GM08714 (cell line): Measurements from ENCODE around the gene ZBTB6.
"Not testable (repeated sequence)": the region's sequence is repeated elsewhere in the genome, so short reads cannot be mapped to it uniquely, and the experiment has no call there.

Experiments
- H3K4me3 ChIP-seq: fragments of 200-500 bp; sonication (Bioruptor generic); 2 replicates; pipeline ENCODE4 v1.5.1; 2014; ENCODE audit warnings: mild to moderate bottlenecking, low read length, inconsistent platforms
- ZNF274 ChIP-seq: IDR thresholded peaks from 2 replicates; pipeline ENCODE4 v1.6.1; 2012; ENCODE audit warnings: mild to moderate bottlenecking, low read depth, low read length

Gene ZBTB6

GRCh38 chr9:122940454-122940748 lies 27.3 kb upstream of the ZBTB6 start:
- no peak for TF ChIP-seq ZNF274
- peak overlapping the region; percentile 51; the same call in 1 of the 2 replicates for H3K4me3 ChIP-seq

DNA sequence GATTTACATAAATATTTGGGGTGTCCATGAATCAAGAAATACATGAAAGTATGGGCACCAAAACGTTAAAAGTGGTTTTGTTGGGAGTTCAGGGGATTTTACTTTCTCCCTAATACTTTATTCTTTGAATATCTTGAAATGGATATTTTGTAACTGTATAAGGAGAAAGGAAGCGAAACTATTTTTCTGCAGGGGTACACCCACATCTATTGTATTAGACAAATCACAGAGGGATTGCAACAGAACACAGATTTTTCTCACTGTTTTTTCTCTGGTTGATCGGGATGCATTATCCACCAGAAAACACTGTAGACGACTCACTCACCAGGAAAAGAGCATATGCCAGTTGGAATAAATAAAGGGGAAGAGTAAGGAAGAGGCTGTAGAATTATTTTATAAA lies 26.5 kb upstream of the ZBTB6 start:
- no peak overlapping the region for H3K4me3 ChIP-seq
- TF ChIP-seq ZNF274 = no peak

DNA sequence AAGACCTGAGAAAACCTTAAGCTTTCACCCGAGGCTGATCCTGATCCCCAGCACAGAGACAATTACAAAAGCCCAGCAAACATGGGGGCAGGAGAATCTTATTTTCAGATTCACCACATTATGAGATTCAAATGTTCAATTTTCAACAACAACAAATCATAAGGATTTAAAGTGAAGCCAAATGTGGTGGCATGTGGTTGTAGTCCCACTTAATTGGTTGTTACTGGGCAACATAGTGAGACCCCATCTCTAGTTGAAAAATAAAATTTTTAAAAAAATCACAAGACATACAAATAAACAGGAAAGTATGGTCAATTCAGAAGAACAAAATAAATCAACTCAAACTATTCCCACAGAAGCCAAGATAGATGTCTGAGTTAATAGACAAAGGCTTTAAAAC lies 23.8 kb upstream of the ZBTB6 start:
- no peak for TF ChIP-seq ZNF274
- no peak overlapping the region for H3K4me3 ChIP-seq

DNA sequence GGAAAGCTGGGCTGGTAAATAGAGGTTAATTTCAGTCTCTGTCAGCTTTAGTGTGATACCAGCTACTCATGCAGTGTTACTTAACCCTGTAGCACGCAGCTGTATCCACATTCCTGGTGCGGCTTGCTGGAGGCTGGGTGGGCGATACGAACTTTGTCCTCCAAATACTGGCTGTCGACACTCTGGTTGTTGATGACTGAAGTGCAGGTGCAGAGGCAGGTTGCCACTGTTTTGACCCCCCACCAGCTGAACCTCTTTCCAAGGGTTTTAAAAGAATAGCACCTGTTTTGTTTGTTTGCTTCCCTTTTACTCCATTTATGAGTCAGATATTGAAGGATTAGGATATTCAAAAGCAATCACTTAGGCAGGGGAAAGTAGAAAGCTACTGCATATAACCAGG lies 23.3 kb upstream of the ZBTB6 start:
- H3K4me3 ChIP-seq = no peak overlapping the region

DNA sequence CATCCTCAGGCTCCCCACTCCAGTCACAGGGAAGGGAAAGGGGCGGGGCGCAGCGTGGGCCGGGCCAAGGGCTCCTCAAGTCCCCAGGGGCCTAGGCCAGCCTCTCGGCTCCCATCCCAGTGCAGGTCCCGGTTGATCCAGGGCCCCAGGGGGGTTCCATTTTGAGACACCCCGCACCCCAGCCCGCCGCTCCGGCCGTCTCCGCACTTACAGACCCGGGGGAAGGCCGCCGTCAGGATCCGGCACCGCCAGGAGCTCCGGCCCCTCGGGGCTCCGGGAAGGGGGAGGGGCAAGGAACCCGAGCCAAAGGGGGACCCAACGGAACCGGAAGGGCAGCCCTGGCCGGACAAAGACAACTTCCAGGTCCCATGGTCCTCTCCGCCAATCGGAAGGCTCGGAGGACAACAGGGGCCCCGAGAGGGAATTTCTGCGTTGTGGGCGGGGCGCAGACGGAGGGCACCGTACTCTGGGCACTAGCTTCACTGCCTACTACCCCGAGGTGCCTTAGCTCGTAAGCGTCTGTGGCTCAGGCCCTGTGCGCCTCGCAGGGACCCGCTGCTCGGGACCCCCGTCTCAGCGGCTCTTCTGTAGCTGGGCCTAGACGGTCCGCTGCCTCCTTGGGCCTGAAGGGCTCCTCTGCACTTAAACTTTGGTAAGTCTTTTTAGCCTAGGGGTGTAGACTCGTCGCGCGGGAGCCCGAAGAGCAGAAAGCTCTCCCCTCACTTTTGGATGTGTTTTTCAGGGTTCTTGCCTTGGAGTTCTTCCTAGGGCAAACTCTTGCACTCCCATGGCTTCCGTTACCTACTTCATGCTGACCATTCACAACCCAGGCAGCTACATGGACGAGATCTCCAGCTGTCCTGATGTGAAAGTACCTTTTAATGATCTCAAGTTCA lies 18.4 kb upstream of the ZBTB6 start, which contains the start of gene ZBTB26:
Gene ZBTB26, minus strand, starts transcription at position 287 of the 896 bp plus-strand sequence. CDS start 11,578 bp downstream, outside the sequence.
- peak within 1 kb of the TSS; percentile 86 for H3K4me3 ChIP-seq
- no peak for TF ChIP-seq ZNF274

More for the DNA sequence above, 23.3 kb upstream of the ZBTB6 start:
- TF ChIP-seq ZNF274 = no peak

- peak overlapping the region; percentile 86 for H3K4me3 ChIP-seq
- no peak for TF ChIP-seq ZNF274
Observed at GRCh38 chr9:122930541-122931225, 17.6 kb upstream of the ZBTB6 start.

- no peak for TF ChIP-seq ZNF274
- H3K4me3 ChIP-seq = no peak overlapping the region
Observed at GRCh38 chr9:122929796-122930354, 16.8 kb upstream of the ZBTB6 start.

GRCh38 chr9:122923947-122924346 lies 10.8 kb upstream of the ZBTB6 start:
- no peak for TF ChIP-seq ZNF274
- no peak overlapping the region for H3K4me3 ChIP-seq

GRCh38 chr9:122922713-122923112 lies 9.6 kb upstream of the ZBTB6 start:
- TF ChIP-seq ZNF274 = no peak
- H3K4me3 ChIP-seq = no peak overlapping the region

DNA sequence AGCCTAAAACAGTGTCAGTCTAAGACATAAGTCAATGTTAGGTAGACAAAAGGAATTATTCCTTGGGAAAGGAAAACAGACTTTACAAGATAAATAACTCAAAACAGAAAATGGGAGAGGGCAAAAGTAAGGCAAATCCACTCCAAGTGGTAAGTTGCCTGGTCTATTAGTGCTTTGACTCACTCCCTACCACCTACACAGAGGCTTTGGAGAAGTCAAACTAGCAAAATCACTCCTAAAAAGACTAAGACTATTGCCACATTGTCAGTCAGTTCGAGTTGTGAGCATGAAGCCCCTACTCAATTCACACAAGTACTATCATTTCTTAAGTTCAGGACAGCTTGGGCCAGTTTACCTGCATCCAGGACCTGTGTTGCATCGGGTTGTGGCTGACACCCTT lies 5.2 kb upstream of the ZBTB6 start:
- no peak overlapping the region for H3K4me3 ChIP-seq
- TF ChIP-seq ZNF274 = no peak

DNA sequence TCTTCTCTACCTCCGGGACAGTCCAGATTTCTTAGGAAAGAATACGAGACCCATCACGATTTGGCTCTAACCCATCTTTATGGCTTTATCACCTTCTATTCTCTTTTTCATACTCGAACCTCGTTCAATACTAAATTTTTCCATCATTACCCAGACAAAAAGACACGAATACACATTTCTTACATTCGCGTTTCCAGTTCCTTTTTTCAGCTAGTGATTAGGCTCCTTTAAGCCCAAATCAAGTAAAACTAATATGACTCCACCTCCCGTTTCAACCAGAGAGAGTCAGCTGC lies 506 bp downstream of the ZBTB6 start:
- TF ChIP-seq ZNF274 = no peak

GRCh38 chr9:122906122-122906521 lies 7.0 kb downstream of the ZBTB6 start:
- H3K4me3 ChIP-seq = not testable (repeated sequence)

More for the DNA sequence above, 506 bp downstream of the ZBTB6 start:
- peak overlapping the region; percentile 64 for H3K4me3 ChIP-seq

- H3K4me3 ChIP-seq = peak within 1 kb of the TSS; percentile 94
- TF ChIP-seq ZNF274 = no peak
Observed at GRCh38 chr9:122904823-122905710, 8.1 kb downstream of the ZBTB6 start, which contains the start of gene RC3H2. Gene RC3H2 (minus strand): TSS chr9:122905359. CDS start chr9:122897509, 7,850 bp downstream.

DNA sequence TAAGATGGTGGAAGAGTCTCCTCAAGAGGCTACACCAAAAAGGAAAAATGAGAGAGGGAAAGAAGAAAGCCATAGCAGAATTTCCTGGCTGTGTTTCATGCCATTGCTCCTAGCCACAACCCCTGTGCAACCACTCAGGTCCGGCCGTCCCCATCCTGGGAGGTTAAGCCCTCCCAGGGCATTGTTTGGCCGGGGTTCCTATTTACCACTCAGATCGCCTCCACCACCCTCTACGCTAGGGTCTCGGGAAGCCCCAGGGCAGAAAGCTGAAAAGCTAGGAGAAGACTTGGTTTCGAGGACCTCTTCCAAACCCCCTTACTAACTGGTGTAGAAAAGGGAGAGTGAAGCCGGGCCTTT lies 8.7 kb downstream of the ZBTB6 start:
- H3K4me3 ChIP-seq = peak overlapping the region; percentile 94
- no peak for TF ChIP-seq ZNF274
